ENCODE results near the gene NLRP9.

DNA sequence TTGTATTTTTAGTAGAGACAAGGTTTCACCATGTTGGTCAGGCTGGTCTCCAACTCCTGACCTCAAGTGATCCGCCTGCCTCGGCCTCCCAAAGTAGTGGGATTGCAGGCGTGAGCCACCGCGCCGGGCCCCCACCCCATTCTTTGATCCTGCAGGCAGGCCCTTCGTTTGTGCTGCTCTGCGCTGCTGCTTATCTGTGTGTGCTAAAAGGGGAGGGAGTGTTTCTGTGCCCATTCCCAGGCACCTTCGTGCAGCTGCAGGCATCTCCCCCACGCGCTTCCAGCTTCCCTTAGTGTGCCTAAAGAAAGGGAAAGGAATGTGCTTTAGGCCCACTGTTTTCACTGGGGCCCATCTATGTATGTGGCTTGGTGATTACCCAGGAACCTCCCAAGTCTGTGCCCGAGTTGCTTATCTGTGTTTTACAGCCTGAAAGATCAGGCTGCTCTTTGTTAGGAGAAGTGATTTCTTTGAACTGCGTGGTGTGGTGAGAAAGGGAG lies 36.0 kb downstream of the NLRP9 start:
- TF ChIP-seq, protein P1, sequence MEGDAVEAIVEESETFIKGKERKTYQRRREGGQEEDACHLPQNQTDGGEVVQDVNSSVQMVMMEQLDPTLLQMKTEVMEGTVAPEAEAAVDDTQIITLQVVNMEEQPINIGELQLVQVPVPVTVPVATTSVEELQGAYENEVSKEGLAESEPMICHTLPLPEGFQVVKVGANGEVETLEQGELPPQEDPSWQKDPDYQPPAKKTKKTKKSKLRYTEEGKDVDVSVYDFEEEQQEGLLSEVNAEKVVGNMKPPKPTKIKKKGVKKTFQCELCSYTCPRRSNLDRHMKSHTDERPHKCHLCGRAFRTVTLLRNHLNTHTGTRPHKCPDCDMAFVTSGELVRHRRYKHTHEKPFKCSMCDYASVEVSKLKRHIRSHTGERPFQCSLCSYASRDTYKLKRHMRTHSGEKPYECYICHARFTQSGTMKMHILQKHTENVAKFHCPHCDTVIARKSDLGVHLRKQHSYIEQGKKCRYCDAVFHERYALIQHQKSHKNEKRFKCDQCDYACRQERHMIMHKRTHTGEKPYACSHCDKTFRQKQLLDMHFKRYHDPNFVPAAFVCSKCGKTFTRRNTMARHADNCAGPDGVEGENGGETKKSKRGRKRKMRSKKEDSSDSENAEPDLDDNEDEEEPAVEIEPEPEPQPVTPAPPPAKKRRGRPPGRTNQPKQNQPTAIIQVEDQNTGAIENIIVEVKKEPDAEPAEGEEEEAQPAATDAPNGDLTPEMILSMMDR (IDR thresholded peaks at IDR 0.05; ENCODE audit: insufficient read depth, low read length, poor library complexity, severe bottlenecking), result no peak
- no peak for TF ChIP-seq EZH2phosphoT487 (conservative IDR thresholded peaks at IDR 0.05; ENCODE audit: low read length)
